Tibial artery (tissue), 4 donors: Measurements from ENCODE around the gene ANP32B.

Source experiments
- DNase-seq, 2 donors: peaks; one replicate each; pipeline ENCODE4 v3.0.0-alpha.2; 2019
- H3K27ac ChIP-seq, 2 donors: fragments of 200-600 bp; sonication (generic) in 1 of 2; 1 replicate in 1 of 2; 2 replicates in 1 of 2; pipeline ENCODE4 v1.5.1; 2018 to 2019; ENCODE audit warnings: mild to moderate bottlenecking in 1 of 2
- H3K27me3 ChIP-seq, 2 donors: fragments of 200-600 bp; sonication (generic) in 1 of 2; one replicate each; pipeline versions ENCODE4 v1.5.1 to v1.6.0; 2016 to 2019
- H3K36me3 ChIP-seq, 3 donors: fragments of 200-600 bp; sonication (generic) in 2 of 3; one replicate each; pipeline ENCODE4 v1.5.1; 2016 to 2019; ENCODE audit warnings: mild to moderate bottlenecking in 2 of 3
- H3K4me1 ChIP-seq, 4 donors: fragments of 200-600 bp; sonication (generic) in 2 of 4; 1 replicate in 3 of 4; 2 replicates in 1 of 4; pipeline ENCODE4 v1.5.1; 2016 to 2019
- H3K4me3 ChIP-seq, 2 donors: fragments of 200-600 bp; sonication (generic) in 1 of 2; 1 replicate in 1 of 2; 2 replicates in 1 of 2; pipeline ENCODE4 v1.5.1; 2018 to 2019; ENCODE audit warnings: mild to moderate bottlenecking in 2 of 2
- H3K9me3 ChIP-seq, 3 donors: fragments of 200-600 bp; sonication (generic) in 1 of 3; one replicate each; pipeline ENCODE4 v1.5.1; 2016 to 2019
- CTCF ChIP-seq, 2 experiments: fragments of 200-600 bp in 1 of 2; fragments of 450-650 bp in 1 of 2; IDR thresholded peaks; one replicate each; pipeline ENCODE4 v1.5.1; 2017 to 2019; ENCODE audit warnings: antibody characterized with exemption in 2 of 2, mild to moderate bottlenecking in 1 of 2, moderate library complexity in 1 of 2
- intact Hi-C: fragments of 100-400 bp; cut with DNase I; formaldehyde crosslinking; loops from one replicate; pipeline ENCODE4 v1.15.0; 2023; ENCODE audit warnings: low total_unique reads

Gene ANP32B

DNA sequence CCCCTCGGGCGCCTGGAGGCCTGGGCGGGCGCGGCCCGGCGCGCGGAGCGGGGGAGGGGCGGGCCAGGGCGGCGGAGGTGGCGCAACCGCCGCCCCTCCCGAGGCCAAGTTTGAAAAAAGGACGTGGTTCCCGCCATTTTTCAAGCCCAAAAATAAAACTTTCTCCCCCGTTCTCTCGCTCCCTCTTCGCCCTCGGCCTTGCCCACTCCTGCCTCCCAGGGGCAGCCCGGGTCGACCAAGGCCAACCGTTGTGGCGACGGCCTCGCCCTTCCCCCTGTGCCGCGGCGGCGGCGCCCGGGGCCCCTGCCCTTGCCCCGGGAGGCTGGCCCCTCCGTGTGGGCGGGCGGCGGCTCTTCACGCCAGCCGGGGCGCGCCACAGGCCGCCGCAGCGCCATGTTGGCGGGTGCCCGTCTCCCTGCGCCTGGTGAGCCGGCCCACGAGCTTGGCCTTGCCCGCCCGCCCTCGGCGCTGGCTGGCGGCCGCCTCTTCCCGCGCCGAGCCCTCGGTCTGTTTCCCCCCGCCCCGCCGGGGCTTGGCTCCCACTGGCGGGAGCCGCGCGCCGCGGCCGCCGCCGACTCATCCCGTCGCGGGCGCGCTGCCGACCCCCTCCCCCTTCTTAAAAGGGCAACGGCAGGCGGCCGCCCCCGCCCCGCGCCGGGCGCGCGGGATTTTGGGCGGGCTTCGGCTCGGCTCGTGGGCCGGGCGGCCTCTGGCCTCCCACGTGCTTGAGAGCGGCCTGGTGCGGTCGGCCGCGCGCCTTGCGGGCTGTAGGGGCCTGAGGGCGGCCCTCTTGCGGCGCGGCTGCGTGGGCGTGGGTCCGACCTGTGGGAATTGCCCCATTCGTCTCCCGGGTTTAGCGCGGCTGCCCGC, 1.3 kb downstream of the ANP32B start:
- intact Hi-C loops, result loop anchor here (1.0 to 10.0 kb wide), 3 partner anchors 62 to 280 kb away; partner anchors contain the start of gene TRMO

GRCh38 chr9:97985058-97985861, 2.1 kb downstream of the ANP32B start:
- no peak for TF ChIP-seq CTCF (IDR thresholded peaks at IDR 0.05)

More for the DNA sequence above, 1.3 kb downstream of the ANP32B start:
- H3K27ac ChIP-seq, result peak overlapping the region; percentile 98 to 99
- no peaks in the 10 kb centered on the region for H3K36me3 ChIP-seq
- peak; percentile 75 to 90 for DNase-seq
- H3K4me1 ChIP-seq, result peaks cover 0 to 50% (median 21%) of the 10 kb centered on the region in 4 donors
- TF ChIP-seq CTCF (IDR thresholded peaks at IDR 0.05), result peak in 1 of 2 experiments; percentile 2
- no peaks in the 10 kb centered on the region for H3K27me3 ChIP-seq
- H3K9me3 ChIP-seq, result no peaks in the 10 kb centered on the region
- H3K4me3 ChIP-seq, result peak overlapping the region; percentile 89 to 91

DNA sequence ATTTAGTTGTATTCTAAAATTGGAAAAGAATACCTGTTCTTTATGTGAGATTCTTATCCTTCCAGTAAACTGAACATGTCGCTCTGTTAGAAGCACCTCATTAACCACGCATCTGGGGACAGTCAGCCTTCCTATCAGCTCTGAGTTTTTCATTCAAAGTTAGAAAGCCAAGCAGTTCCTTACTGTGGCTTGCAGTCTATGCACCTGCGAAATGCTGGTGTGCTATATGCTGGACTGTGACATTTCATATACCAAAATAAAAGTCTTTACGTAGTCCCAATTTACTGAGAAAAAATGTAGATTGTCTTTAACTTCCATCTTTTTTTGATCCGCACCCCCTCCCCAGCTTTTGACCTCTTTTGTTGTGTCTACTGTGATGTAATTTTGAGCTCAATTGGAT, 4.3 kb downstream of the ANP32B start:
- Histone ChIP-seq H3K27ac (no peak overlapping the region), H3K36me3 (no peaks in the 10 kb centered on the region), H3K4me3 (no peak overlapping the region), H3K27me3 (no peaks in the 10 kb centered on the region), H3K9me3 (no peaks in the 10 kb centered on the region), H3K4me1 (peaks cover 0 to 73% (median 37%) of the 10 kb centered on the region in 4 donors)
- TF ChIP-seq CTCF (IDR thresholded peaks at IDR 0.05), result no peak
- no peak for DNase-seq
- intact Hi-C loops, result loop anchor here (5.0 to 10.0 kb wide), 2 partner anchors 65 to 283 kb away; partner anchors contain the start of gene TRMO

More at GRCh38 chr9:97985058-97985861, 2.1 kb downstream of the ANP32B start:
- no peaks in the 10 kb centered on the region for H3K27me3 ChIP-seq
- peaks cover 0 to 58% (median 29%) of the 10 kb centered on the region in 4 donors for H3K4me1 ChIP-seq
- intact Hi-C loops, result loop anchor here (5.0 to 10.0 kb wide), 2 partner anchors 63 to 280 kb away; partner anchors contain the start of gene TRMO
- peak; percentile 21 to 65 for DNase-seq
- H3K4me3 ChIP-seq, result peak overlapping the region; percentile 89 to 91
- no peaks in the 10 kb centered on the region for H3K9me3 ChIP-seq
- H3K36me3 ChIP-seq, result no peaks in the 10 kb centered on the region
- H3K27ac ChIP-seq, result peak overlapping the region; percentile 98 to 99

DNA sequence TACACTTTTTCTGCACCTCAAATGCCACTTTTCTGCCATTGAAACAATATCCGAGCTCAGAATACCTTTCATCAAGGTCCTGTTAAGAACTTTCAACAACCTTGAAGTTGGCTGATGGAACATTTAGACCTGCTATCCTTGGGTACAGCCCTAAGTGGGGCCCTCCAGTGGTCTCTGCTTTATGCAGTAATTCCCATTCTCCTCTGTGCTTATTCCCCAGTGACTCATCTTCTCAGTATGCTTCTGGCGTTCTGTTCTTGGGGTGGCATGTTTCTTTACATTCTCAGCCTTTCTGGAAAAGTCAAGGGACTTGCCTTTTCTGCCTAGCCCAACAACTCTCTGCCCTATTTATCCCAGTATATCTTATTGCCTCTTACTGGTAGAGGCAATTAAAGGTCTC, 7.1 kb downstream of the ANP32B start:
- no peak for TF ChIP-seq CTCF (IDR thresholded peaks at IDR 0.05)
- H3K36me3 ChIP-seq, result peaks cover 0 to 7% (median 0%) of the 10 kb centered on the region in 3 donors
- DNase-seq, result no peak
- no peak overlapping the region for H3K4me3 ChIP-seq
- no peak overlapping the region for H3K27ac ChIP-seq
- H3K27me3 ChIP-seq, result no peaks in the 10 kb centered on the region
- peaks cover 0 to 80% (median 35%) of the 10 kb centered on the region in 4 donors for H3K4me1 ChIP-seq
- H3K9me3 ChIP-seq, result no peaks in the 10 kb centered on the region
- intact Hi-C loops, result no loop called here

- Histone ChIP-seq H3K4me1 (peaks cover 0 to 65% (median 29%) of the 10 kb centered on the region in 4 donors), H3K27ac (no peak overlapping the region), H3K9me3 (no peaks in the 10 kb centered on the region), H3K27me3 (no peaks in the 10 kb centered on the region), H3K36me3 (peaks cover 4 to 19% (median 7%) of the 10 kb centered on the region in 3 donors), H3K4me3 (no peak overlapping the region)
- intact Hi-C loops, result no loop called here
- TF ChIP-seq CTCF (IDR thresholded peaks at IDR 0.05), result no peak
- DNase-seq, result no peak
Measured at GRCh38 chr9:97991818-97992217, 8.7 kb downstream of the ANP32B start.
